GM19043 (cell line): ENCODE measurements around the gene MRPS5.
"Not testable (repeated sequence)": the region's sequence is repeated elsewhere in the genome, so short reads cannot be mapped to it uniquely, and the experiment has no call there.

Experiments
- ATAC-seq: cut with Tn5 transposase; IDR thresholded peaks from one replicate; pipeline ENCODE4 v1.9.1; 2021; ENCODE audit warnings: low read depth; ENCODE audit not compliant: unreplicated experiment

The MRPS5 gene

GRCh38 chr2:95048825-95049682, 72.6 kb downstream of the MRPS5 start:
- ATAC-seq: no peak

- ATAC-seq: no peak
Observed at GRCh38 chr2:95047629-95048510, 73.7 kb downstream of the MRPS5 start.

GRCh38 chr2:95046371-95047112, 75.1 kb downstream of the MRPS5 start:
- no peak for ATAC-seq

GRCh38 chr2:95044601-95045000, 77.0 kb downstream of the MRPS5 start:
- ATAC-seq: no peak

- no peak for ATAC-seq
Observed at GRCh38 chr2:95043300-95044093, 78.1 kb downstream of the MRPS5 start.

GRCh38 chr2:95042472-95043271, 78.9 kb downstream of the MRPS5 start:
- no peak for ATAC-seq

GRCh38 chr2:95041824-95042442, 79.7 kb downstream of the MRPS5 start:
- no peak for ATAC-seq

- no peak for ATAC-seq
Observed at GRCh38 chr2:95041060-95041823, 80.4 kb downstream of the MRPS5 start.

GRCh38 chr2:95040426-95040825, 81.2 kb downstream of the MRPS5 start:
- ATAC-seq: no peak

GRCh38 chr2:95039978-95040377, 81.6 kb downstream of the MRPS5 start:
- no peak for ATAC-seq

GRCh38 chr2:95039363-95039762, 82.2 kb downstream of the MRPS5 start:
- no peak for ATAC-seq

GRCh38 chr2:95038635-95039298, 82.8 kb downstream of the MRPS5 start:
- no peak for ATAC-seq

GRCh38 chr2:95037841-95038585, 83.6 kb downstream of the MRPS5 start:
- ATAC-seq: not testable (repeated sequence)

GRCh38 chr2:95037384-95037839, 84.2 kb downstream of the MRPS5 start:
- ATAC-seq: no peak

- ATAC-seq: no peak
Observed at GRCh38 chr2:95036596-95037383, 84.8 kb downstream of the MRPS5 start.
